HG03521 (cell line): ENCODE measurements around the gene TTC33.

ENCODE experiments used
- ATAC-seq: cut with Tn5 transposase; IDR thresholded peaks from one replicate; pipeline ENCODE4 v1.9.1; 2021; ENCODE audit warnings: mild to moderate bottlenecking, moderate library complexity; ENCODE audit not compliant: unreplicated experiment

The TTC33 gene

DNA sequence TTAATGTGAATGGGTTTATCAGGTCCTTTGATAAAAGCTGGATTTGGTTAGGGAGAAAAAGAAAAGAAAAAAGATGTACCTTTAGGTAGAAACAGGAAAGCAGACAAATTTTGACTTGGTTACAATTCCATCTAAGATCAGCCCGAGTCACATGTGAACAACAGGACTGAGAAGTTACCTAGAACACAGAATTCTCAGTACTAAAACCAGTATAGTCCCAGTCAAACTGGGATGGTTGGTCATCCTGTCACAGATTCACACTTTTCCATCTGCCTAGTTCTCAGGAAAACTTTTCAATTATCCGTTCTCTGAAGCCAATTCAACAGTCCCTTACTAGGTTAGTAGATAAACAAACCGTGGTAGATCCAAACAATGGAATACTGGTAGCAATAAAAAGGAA, 266.3 kb downstream of the TTC33 start:
- no peak for ATAC-seq

DNA sequence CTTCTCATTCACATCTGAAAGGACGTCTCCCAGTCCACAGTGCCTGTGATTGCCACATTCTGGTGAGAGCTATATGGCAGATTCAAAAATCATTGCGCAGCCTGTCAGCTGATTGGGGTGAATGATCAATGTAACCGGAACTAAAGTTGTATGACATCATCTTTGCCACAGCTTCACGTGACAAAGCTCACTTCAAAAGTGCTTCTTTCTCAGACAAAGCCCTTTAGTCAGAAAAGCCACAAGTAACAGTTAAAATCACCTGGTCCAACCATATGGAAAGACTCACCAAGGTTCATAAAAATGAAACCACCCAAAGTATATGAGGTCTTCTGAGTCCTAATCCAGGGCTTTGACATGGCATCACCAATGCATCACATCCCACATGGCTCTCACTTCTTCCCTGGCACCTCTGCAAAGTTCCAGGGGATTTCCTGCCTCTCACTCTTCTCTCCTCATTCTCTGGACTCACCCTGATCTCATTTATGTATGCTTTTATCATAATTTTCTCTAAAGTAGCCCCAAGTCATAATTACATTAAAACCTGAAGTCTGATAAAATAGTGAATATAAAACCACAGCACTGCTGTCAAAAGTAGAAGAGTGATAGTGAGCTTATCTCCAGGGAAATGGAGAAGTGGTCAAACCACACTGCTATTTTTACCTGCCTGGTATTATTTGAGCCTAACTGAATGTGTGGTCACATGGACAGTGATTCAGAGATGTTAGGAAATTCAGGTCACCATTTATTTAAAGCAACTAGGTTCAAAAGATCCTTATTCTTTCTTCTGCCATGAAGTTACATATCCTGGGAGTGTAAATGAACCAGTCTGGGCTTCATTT, 269.1 kb downstream of the TTC33 start:
- peak; percentile 50 for ATAC-seq

DNA sequence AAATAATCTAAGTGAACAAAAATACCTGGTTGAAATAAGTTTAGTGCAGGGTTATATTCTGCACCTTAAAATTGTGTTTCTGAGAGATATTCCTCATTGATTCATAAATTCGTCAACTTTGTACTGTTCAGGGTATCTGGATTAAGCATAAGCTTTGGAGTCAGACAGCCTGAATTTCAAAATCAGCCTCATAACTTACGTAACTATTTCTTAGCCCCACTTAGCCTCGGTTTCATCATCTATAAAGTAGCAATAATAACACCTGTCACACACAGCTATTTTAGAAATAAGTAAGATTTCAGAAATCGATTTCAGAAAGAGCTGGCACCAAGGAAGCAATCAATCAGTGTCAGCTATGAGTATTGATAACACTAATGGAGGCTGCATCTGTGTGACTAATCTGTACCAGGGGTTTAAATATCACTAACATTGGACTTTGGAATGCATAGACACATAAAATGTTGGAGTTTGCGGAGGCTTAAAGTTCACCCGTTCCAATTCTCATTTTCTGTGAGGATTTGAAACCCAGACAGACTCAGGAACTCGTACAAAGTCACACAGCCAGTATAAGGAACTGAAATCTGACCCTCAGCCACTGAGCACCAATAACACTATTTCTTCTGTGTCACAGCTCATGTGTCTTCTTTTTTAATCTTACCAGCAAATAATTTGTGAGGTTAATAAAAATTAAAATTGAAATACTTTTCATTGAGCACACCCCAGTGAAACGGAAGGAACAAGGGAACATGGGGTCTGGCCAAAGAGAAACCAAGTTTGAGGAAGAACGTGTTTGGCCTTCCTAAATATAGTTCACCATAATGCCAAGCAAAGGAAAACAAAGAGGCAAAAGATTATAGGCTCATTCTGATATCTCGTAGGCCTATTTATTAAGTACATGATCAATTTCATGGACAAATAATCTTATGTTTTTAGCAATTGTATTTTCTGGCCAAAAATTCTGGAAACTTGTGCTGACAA, 270.5 kb downstream of the TTC33 start:
- peak; percentile 53 for ATAC-seq

DNA sequence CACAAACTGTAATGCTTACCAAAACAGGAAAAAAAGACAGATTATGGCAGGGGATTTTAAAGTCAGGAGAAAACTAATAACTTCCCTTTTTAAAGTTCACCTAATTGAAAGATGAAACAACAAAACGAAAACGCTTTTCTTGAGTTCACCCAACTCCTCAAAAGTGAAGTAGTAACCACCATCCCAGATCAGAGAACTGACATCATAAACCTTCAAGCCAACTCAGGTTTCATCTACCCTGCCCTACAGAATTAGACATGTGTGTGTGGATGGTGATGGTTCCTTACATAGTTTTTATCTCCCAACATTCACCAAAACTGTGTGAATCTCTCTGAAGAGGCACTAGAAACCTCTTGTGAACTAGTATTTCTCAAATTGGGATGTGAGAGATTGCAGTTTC, 271.3 kb downstream of the TTC33 start:
- ATAC-seq = peak; percentile 30

DNA sequence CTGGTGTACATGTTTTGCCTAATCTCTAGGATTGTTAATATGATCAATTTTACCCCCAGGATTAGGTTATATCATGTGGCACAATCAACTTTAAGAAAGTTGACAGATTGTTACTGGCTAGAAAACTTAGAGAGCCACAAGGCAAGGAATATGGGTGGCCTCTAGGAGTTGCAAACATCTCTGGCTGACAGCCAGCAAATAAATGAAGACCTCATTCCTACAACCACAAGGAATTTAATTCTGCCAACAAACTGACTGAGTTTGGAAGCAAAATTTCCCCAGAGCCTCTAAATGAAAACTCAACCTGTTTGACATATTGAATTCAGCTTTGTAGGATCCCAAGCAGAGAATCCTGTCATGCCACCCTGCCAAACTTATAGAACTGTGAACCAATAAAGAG, 272.4 kb downstream of the TTC33 start:
- no peak for ATAC-seq

DNA sequence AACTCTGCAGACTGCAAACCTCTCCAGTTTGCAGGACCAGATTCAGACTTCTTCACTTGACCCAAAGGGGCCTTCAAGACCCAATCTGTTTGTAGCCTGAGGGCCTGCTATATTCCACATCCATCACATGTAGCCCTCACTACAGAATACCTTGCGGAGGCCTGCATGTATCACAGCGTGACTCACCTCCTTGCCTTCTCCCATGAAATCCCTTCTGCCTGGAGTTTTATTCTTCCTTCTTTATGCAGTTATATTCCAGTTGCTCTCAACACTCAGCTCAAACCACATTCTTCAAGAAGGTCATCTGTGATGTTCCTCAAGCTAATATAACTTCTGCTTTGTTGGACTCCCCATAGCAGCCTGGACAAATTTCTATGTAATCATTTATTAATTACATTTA, 274.5 kb downstream of the TTC33 start:
- ATAC-seq = no peak

DNA sequence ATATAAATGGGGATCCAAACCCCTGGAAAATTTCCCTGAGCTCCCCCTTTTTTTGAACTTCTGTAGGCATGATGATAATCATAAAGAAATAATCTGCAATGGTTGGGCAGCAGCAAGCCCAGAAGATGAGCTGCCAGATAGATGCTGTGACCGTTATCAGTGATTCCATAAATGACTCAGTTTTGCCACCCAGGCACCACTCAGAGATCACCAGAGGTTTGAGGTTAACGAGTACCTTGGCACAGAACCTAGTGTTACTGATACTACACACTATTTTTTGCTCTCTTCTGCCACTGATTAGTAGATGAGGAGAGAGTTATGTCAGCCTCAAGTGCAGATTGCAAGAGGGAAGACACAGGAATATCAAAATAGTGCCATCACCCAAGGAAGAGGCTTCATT, 275.4 kb downstream of the TTC33 start:
- ATAC-seq = no peak

DNA sequence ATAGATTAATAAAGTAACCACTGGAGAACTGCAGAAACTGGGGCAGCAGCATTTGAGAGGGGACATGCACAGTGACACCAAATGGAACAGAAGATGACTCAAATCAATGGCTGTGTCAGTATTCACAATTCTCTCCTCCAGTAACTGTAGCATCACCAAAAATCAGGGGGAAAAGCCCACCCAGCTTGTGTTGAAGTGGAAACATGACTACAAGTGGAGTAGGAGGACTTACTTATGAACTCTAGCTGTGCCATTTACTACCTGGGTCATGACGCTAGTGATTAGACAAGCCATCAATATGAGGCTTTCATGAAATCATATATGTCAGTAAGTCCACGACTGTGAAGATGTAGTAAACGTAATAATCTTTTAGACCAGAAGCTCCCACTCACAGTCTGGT, 275.8 kb downstream of the TTC33 start:
- ATAC-seq = no peak

DNA sequence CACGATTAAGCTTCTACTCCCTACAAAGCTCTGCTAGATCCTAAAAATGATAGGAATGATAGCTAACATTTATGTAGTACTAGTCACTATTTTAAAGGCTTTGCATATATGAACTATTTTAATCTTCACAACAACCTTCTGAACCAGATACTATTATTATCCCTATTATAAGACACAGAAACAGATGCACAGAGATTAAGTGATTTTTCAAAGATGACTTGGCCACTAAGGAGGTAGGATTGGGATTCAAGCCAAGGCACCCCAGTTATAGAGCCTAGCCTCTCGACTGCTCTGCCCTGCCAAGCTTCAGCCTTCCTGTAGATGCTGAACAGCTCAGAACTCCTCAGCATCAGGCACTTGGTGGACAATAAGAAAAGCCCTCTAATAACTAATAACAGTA, 277.0 kb downstream of the TTC33 start:
- ATAC-seq = no peak

DNA sequence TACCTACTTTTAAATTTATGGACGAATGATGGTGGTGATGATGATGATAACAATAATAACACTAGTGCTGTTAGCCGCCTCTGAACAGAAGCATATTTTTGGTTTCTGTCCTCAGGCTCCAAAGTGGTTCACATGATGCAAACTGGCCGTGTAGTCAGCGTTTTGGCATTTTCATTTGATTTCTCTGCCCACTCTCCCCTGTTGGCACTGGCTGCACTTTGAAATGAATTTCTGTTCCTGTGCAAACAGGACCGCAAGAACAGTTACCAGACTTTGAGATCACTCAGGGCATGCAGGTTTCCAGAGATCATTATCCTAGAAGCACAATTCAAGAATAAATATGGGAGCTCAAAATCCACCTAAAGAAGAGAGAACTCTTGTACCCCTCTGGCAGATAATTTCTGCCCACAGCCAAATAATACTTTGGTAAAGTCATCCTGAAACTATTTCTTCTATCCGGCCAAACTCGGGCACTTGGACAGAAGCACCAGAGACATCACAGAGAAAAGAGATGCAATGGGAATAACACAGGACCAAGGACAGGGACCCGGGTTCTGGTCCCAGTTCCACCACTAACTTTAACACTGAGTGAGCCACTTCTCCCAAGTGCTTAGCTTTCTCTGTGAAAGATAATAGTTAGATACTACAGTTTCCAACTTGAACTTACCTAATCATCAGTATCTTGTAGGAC, 277.8 kb downstream of the TTC33 start:
- no peak for ATAC-seq

DNA sequence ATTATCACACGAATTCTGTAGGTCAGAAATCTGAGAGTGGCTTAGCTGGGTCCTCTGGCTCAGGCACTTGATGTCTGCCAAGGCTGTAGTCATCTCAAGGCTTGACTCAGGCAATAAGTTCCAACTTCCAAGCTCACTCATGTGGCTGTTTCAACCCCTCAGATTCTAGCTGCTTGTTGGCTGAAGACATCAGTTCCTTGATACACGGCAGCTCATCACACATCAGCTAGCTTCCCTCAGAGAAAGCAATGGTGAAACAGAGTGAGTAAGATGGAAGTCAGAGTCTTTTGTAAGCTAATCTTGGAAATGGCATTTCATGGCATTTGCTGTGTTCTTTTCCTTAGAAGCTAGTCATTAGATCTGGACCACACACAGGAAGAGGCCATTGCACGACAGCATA, 280.2 kb downstream of the TTC33 start:
- no peak for ATAC-seq

DNA sequence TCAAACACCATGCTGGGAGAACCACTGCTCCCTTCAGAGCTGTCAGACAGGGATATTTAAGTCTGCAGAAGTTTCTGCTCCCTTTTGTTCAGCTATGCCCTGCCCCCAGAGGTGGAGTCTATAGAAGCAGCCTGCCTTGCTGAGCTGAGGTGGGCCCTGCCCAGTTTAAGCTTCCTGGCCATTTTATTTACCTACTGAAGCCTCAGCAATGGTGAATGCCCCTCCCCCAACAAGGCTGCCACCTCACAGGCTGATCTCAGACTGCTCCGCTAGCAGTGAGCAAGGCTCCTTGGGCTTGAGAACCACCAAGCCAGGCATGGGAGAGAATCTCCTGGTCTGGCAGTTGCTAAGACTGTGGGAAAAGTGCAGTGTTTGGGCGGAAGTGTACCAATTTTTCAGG, 281.5 kb downstream of the TTC33 start:
- ATAC-seq = no peak

DNA sequence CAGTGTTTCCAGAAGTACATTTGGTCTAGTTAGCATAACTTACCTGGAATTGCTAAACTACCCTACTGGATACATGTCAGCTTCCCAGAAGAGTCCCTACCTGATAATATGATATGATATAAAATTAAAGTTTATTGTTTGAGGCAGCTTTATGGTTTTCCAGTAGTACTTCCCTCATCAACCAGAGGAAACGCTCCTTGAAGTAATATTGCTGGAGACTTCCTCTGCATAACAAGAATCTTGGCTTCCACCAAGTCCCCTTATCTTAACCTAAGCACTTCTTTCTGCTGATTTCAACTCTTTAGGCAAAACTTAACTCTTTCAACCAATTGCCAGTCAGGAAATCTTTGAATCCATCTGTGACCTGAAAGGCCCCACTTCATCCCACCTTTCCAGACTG, 290.3 kb downstream of the TTC33 start:
- ATAC-seq = no peak

DNA sequence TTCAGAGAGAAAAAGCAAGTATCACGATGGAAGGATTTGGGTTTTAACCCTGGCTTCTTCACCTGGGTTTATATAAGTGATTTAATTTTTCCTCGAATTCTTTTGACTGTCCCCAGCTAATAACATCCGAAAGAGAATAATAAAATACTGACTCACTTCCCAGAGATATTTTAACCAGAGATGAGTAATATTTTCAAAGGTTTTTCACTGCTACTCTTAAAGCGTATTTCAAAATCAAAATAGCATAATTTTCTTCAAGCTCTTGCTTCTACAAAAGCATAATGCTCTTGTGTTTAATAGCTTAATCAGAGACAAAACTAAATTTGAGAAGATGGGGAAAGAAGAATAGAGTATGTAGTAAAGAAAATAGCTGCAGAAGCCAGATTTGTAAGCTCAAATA, 291.2 kb downstream of the TTC33 start:
- no peak for ATAC-seq
